ENCODE results near the gene ZNF154.

ZNF154 gene

DNA sequence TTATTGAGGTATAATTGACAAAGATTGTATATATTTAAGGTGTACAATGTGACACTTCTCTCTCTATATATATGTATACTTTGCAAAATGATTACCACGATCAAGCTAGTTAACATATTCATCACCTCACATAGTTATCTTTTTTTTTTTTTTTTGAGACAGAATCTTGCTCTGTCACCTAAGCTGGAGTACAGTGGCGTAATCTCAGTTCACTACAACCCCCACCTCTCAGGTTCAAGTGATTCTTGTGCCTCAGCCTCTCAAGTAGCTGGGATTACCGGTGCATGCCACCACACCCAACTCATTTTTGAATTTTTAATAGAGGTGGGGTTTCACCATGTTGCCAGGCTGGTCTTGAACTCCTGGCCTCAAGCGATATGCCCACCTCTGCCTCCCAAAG lies 36.5 kb downstream of the ZNF154 start:
- DNase-seq, result no peak

DNA sequence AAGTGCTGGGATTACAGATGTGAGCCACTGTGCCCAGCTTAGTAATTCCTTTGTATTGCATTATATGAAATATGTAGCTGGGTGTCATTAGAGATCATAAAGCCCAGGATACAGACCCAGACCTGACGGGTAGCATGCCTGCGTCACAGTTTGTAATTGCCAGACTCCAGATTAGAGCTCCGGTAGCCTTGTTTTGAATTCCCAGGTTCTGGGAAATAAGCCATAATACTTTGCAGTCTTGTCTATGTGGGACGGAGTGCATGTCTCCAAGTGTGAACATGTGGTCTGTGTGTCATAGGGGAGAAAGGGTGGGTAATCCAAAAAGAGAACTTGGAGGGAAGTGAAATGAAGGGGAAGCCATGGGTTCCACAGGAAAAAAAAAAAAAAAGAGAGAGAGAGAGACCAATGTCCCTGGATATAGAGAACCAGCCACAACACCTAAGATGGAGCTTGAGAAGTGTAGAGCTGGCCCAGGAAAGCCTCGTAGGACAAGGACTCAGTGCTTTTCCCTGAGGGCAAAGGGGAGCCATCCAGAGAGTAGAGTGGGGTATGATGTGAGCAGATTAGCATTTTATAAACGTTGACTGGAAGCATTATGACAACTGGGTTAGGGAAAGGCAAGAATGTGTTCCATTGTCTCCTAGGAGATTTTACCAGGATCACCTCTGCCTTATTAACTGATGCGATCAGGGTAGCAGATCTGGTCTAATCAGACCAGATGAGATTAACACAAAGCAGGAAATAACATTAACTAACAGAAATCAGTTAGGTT lies 37.7 kb downstream of the ZNF154 start:
- no peak for DNase-seq

DNA sequence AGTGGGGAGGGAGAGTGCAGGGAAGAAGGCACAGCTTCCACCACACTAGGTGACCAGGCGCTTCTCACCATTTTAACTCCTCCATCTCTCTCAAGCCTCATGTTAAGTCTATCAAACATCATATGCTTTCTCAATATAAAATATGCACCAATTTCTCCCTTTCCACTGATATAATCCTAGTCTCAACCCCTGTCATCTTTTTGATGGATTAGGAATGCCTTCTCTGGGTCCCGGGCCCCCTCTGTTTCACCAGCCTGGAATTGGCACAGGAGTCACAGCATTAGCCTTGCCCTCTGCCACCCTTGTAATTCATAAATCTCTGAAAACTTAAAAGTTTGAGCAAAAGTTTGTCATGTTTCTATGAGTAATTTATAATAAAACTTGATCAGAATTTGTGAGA lies 40.4 kb downstream of the ZNF154 start, which contains the start of gene ZSCAN4:
ZSCAN4 (plus strand) TSS at position 301 of the 400 bp plus-strand sequence. CDS start 7,211 bp downstream, outside the sequence.
- DNase-seq, result no peak

DNA sequence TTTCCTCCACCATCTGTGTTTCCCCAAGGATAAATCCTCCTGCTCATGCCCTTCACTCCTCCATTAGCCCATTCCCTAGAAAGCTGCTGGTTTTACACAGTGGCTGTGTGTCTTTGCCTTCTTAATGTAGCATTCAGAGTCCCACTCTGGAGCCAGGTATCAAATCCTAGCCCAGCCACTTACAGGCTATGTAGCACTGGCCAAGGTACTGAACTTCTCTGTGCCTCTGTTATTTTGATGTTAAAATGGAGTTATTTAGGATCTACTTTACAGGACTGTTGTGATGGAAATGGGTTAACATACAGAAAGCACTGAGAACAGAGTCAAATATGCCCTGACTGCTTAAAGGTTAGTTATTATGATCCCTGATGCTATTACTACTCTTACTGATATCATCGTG lies 41.8 kb downstream of the ZNF154 start:
- no peak for DNase-seq

DNA sequence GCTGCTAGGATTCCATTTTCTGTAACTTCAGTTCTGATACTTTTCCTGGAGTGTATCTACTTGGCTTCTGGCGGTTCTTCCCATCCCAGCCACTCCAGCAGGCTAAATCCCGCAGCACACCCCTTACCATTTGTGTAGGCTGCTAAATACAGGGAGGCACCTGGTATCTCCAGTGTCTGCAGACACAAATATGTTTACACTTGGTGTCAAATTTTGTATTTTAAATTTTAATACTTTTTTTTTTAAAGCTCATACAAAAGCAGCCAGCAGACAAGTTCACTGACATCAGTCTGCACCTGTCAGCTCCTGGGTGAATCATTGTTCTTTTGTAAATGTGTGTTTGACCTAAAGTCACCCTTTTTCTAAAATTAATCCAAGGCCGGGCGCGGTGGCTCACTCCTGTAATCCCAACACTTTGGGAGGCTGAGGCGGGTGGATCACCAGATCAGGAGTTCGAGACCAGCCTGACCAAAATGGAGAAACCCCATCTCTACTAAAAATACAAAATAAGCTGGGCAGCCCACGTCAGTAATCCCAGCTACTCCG lies 43.7 kb downstream of the ZNF154 start:
- DNase-seq, result no peak

DNA sequence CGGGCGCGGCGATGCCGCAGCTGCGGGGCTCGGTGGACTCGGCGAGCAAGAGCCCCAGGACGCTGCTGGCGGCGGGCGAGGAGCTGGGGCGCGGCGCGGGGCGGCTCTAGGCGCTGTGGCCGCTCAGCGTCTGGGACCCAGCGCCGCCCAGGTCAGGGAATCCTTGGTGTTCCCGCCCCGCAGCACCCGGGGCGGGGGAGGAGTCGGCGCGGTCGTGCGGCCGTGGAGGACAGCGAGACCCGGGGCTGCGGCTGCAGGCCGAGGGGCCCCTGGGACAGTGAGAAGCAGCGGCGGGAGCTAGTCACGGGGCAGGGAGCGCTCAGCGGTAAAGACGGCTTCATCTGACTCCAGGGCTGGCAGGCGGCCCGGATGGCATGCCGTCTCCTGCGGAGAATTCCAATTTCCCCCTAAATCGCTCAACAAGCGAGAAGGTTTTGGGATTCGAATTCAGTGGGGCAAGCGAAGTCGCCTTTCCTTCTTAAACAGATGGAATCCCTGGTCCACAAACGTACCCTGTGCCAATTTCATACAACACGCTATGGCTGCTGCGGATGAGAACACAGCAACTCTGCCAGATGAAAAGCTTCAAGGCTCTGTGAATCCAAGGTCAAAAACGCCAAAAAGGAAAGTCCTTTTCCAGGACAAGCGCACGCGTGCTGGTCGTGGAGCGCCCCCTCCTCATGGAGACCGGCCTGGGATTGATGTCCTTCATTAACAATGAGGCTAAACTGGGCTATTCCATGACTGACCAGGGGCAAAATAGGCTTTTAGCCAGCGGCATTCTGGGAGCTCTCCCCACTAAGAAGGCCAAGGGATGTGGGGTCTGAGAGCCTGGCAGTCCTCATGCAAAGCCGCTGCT lies 44.5 kb downstream of the ZNF154 start:
- DNase-seq, result no peak

DNA sequence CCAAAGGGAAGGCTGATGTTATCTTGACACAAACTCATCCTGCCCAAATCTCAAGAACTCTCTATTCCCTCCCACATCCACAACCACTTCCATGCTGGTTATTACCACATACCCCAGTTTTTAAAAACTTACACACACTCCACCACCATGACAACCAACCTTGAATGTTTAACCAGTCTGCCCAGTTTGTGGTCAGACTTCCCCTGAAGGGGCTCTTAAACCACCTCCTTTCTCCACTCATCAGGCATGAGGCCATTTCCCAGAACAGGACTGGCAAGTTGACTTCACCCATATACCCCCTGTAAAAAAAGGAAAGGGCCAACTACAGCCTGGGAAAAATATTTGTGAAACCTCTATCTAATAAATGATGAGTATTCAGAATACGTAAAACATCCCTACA lies 52.7 kb downstream of the ZNF154 start:
- DNase-seq, result no peak

DNA sequence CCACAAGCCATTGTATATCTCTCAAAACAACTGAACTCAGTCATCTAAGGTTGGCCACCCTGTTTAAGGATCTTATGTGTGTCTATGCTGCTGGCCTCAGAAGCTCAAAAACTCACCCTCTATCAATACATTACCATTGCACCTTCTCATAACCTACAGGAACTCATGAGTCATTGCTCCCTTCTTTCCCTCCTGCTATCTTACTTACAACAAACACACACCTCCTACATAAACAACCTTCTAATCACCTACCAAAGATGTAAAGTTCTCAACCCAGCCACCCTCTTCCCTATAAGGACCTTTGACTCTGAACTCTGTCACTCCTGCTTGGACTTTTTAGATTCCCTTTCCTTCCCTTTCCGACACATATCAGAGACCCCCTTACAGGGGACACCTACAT lies 53.6 kb downstream of the ZNF154 start:
- DNase-seq, result no peak

DNA sequence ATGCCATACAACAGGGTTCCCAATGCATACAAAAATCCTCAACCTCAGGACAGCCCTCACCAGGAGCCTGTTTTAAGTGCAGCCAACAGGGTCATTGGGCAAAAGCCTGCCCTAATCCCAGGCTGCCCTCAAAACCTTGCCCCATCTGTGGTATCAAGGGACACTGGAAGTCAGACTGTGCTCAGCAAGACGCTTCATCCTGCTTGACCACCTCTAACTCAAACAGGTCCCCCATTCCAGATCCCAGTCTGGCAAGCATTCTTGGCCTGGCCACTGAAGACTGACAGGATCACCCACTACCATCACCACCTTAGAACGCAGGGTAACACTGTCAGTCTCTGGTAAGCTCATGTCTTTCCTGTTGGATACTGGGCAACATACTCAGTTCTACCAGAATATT lies 55.3 kb downstream of the ZNF154 start:
- no peak for DNase-seq

DNA sequence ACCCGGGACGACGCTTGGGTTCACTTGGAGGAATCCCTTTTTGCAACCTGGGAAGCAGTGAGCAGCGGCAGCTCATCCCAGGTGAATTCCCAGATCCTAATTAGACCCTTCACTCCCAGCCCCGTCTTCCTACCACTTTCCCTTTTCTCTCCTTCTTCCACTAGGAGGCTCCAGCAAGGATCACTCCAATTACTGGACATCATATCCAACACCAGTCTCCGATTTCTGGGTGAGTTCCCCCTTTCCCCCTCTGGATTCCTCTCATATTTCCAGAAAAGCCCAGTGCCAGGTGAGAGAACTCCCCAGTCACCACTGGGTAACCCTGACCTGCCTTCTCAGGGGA lies 57.4 kb downstream of the ZNF154 start:
- DNase-seq, result no peak

DNA sequence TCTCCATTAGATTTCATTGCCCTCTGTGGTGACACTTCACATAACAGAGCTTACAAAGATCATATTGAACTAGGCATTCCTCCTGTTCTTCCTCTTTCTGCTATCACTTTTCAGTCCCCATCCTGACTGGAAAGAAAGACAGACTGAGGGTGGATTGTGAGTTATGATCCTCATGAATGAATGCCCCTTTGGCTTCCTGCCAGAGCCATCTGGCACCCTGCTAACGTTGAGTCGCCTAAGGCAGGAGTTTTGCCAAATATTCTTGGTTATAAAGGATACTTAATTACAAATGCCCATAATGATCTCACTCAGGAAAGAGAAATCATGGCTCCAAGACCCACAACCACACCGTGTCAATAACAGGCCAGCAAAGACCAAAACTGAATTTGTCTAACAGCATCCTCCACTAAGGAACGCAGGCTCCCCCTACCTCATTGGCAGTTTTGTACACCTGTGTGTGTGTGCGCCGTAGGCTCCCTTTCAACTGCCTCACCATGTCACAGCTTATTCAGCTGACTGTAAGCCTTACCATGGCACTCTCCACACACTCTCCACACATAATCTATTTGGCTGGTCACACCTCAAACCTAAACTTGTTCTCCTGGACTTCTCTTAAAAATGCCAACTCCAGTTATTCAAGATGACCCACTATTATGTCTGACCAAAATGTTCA lies 60.5 kb downstream of the ZNF154 start:
- DNase-seq, result no peak
